Measurements from ENCODE around the gene SCD5.

DNA sequence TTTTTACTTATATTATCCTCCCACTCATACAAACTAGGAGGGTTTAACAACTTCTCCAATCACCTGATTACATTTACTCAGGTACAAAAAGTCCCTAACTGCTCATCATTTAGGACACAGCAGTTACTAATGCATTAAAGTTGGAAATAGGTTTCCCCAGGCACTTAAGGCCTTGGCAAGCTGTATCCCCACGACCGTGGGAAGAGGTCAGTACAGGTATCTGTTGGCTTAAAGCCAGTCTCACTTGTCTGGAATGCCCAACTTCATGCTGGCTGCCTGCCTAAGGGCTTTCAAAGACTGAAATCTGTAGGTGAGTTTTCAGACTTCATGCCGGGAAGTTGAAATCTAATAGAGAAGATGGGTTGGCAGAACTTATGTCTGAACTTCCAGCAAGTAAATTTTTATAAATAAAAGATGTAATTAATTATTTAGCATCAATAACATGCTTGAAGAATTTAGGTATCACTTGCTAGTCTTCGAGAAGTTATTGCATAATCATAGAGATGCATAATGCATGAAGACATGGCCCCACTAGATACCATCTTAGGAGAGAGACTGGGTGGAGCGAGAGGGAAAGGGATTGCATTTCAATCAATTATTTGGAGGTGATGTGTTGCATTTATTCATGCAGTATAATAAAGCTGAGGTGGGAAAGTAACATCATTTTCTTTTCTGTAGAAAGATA, 54.2 kb downstream of the SCD5 start:
- no peak for TF ChIP-seq EZH2phosphoT487 (IDR thresholded peaks at IDR 0.05; ENCODE audit: borderline replicate concordance, low read depth, low read length)
- TF ChIP-seq, protein P1, sequence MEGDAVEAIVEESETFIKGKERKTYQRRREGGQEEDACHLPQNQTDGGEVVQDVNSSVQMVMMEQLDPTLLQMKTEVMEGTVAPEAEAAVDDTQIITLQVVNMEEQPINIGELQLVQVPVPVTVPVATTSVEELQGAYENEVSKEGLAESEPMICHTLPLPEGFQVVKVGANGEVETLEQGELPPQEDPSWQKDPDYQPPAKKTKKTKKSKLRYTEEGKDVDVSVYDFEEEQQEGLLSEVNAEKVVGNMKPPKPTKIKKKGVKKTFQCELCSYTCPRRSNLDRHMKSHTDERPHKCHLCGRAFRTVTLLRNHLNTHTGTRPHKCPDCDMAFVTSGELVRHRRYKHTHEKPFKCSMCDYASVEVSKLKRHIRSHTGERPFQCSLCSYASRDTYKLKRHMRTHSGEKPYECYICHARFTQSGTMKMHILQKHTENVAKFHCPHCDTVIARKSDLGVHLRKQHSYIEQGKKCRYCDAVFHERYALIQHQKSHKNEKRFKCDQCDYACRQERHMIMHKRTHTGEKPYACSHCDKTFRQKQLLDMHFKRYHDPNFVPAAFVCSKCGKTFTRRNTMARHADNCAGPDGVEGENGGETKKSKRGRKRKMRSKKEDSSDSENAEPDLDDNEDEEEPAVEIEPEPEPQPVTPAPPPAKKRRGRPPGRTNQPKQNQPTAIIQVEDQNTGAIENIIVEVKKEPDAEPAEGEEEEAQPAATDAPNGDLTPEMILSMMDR (conservative IDR thresholded peaks at IDR 0.05; ENCODE audit: low read length): no peak

Measured in OCI-LY7 (cell line).